ENCODE measurements around the gene PKN2. TPM values are rescaled to one million over a fixed set of nuclear protein-coding genes. Genes with fewer than 3 reads are reported as not detected.

The PKN2 gene
- total RNA-seq, 2 donors from 2014 or later = 64.6 to 71.1 TPM

DNA sequence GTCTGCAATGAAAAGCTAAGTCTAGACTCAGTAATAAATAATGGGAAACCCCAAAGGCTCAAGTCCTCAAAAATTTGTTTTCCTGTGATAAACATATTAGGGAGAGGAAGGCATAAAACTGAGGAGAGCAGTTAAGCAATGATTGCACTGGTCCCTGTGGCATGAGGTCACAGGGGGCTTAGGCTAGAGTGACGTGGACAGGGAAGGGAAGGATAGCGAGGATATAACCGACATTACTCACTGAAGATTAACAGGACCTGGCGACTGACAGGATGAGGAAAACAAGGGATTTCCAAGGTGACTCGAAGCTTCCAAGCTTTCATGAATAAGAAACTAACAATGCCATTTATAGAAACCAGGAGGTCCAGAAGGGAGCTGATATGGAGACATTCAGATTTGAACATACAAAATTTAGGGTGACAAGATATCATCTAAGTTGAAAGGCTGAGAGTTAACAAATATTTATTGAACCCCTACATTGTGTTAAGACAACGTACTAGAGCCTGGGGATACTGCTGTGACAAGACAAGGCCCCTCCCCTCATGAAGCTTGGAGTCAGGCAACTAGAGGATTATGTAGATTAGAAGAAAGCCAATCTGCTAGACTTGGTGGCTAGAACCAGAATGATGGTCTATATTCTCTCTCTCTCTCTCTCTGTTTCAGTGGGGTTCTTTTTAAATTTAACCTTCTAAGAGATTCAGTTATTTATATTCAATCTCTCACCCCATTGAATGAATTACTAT, 33.2 kb upstream of the PKN2 start:
- Histone ChIP-seq H3K36me3 (ENCODE audit: control insufficient read depth, insufficient read depth, low read length) (no peaks in the 10 kb centered on the region), H3K9me3 (ENCODE audit: control insufficient read depth, low read length) (no peaks in the 10 kb centered on the region), H3K27me3 (ENCODE audit: control insufficient read depth, insufficient read depth, low read length, poor library complexity, severe bottlenecking) (no peaks in the 10 kb centered on the region), H3K4me1 (ENCODE audit: control insufficient read depth, insufficient read depth, low read length) (peaks cover 3% of the 10 kb centered on the region), H3K27ac (ENCODE audit: low read depth, low read length) (no peak overlapping the region), H3K4me3 (ENCODE audit: low read length) (no peak overlapping the region), H3K9ac (ENCODE audit: extremely low read depth, low read length, poor library complexity, severe bottlenecking) (no peak overlapping the region)
- TF ChIP-seq CTCF (conservative IDR thresholded peaks at IDR 0.05) = no peak
- Mint-ChIP-seq H3K4me1 (peaks cover 49% of the 10 kb centered on the region), H3K9me3 (no peaks in the 10 kb centered on the region), H3K4me3 (no peak overlapping the region), H3K27ac (no peak overlapping the region), H3K27me3 (ENCODE audit: insufficient read depth) (no peaks in the 10 kb centered on the region), H3K36me3 (ENCODE audit: low read depth) (no peaks in the 10 kb centered on the region)
- 87 to 93% methylated on average over 4 to 6 of the region's 6 CpGs for WGBS, 2 experiments (ENCODE audit: insufficient coverage in 1 of 2, insufficient read length in 1 of 2)
- no peak for DNase-seq

DNA sequence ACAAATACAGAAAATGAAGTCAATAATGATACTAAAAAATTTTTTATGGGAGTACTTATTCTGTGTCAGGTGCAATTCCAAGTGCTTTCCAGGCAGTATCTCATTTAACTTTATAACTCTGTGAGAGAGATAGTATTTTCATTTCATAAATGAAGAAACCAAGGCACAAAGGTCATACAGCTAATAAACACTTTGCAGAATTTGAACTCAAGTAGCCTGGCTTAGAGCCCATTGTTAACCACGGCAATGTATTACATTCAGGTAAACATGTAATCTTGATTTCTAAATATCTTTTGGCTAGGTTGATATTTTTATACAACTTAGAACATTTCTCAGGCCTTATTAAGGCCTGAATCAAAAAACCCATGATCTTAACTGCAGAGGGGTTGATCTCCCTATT, 28.9 kb upstream of the PKN2 start:
- WGBS, 2 experiments (ENCODE audit: insufficient coverage in 1 of 2, insufficient read length in 1 of 2) = 65% methylated on average over 1 of the region's 1 CpG; no CpG with 5 or more reads in 1 of the 2 experiments
- H3K4me3 ChIP-seq (ENCODE audit: low read length) = no peak overlapping the region
- H3K4me1 Mint-ChIP-seq = peaks cover 33% of the 10 kb centered on the region
- no peaks in the 10 kb centered on the region for H3K36me3 Mint-ChIP-seq (ENCODE audit: low read depth)
- H3K27me3 Mint-ChIP-seq (ENCODE audit: insufficient read depth) = peaks cover 18% of the 10 kb centered on the region
- no peak overlapping the region for H3K4me3 Mint-ChIP-seq
- no peaks in the 10 kb centered on the region for H3K4me1 ChIP-seq (ENCODE audit: control insufficient read depth, insufficient read depth, low read length)
- H3K9ac ChIP-seq (ENCODE audit: extremely low read depth, low read length, poor library complexity, severe bottlenecking) = no peak overlapping the region
- no peaks in the 10 kb centered on the region for H3K9me3 ChIP-seq (ENCODE audit: control insufficient read depth, low read length)
- TF ChIP-seq CTCF (conservative IDR thresholded peaks at IDR 0.05) = no peak
- H3K36me3 ChIP-seq (ENCODE audit: control insufficient read depth, insufficient read depth, low read length) = no peaks in the 10 kb centered on the region
- no peak for DNase-seq
- no peak overlapping the region for H3K27ac Mint-ChIP-seq
- H3K27ac ChIP-seq (ENCODE audit: low read depth, low read length) = no peak overlapping the region
- H3K9me3 Mint-ChIP-seq = no peaks in the 10 kb centered on the region
- peaks cover 10% of the 10 kb centered on the region for H3K27me3 ChIP-seq (ENCODE audit: control insufficient read depth, insufficient read depth, low read length, poor library complexity, severe bottlenecking)

DNA sequence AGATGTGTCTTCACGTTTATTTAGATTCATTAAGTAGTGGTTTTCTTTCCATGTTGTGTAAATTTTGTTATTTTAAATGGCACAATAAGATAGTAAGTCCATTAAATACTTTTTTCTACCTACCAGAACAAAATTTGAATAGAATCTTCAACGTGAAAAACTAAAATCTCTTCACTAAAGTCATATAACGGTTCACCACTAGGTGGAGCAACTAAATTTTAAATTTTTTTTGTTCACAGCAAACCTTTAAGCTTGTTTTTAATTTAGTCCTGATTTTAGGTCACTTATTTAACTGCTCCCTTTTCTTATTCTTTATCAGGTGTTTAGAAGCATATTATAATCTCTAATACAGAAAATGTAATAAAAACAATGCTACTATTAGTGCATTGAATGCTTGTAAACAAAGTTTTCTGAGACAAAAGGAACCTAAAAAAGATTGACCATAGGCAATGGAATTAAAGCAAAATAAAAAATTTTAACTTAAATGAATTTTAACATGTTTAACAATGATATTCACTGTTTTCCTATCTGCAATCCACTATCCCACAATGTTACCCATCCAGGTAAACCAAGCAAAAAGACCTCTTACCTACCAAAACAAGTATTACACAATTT, 28.3 kb upstream of the PKN2 start:
- Mint-ChIP-seq H3K27ac (no peak overlapping the region), H3K4me3 (no peak overlapping the region), H3K36me3 (ENCODE audit: low read depth) (no peaks in the 10 kb centered on the region), H3K4me1 (peaks cover 29% of the 10 kb centered on the region), H3K9me3 (no peaks in the 10 kb centered on the region), H3K27me3 (ENCODE audit: insufficient read depth) (peaks cover 18% of the 10 kb centered on the region)
- 11 to 12% methylated on average over 2 to 3 of the region's 3 CpGs for WGBS, 2 experiments (ENCODE audit: insufficient coverage in 1 of 2, insufficient read length in 1 of 2)
- peak; percentile 89 for TF ChIP-seq CTCF (conservative IDR thresholded peaks at IDR 0.05)
- no peaks in the 10 kb centered on the region for H3K4me1 ChIP-seq (ENCODE audit: control insufficient read depth, insufficient read depth, low read length)
- no peak for DNase-seq
- peaks cover 10% of the 10 kb centered on the region for H3K27me3 ChIP-seq (ENCODE audit: control insufficient read depth, insufficient read depth, low read length, poor library complexity, severe bottlenecking)
- no peak overlapping the region for H3K9ac ChIP-seq (ENCODE audit: extremely low read depth, low read length, poor library complexity, severe bottlenecking)
- H3K9me3 ChIP-seq (ENCODE audit: control insufficient read depth, low read length) = no peaks in the 10 kb centered on the region
- no peaks in the 10 kb centered on the region for H3K36me3 ChIP-seq (ENCODE audit: control insufficient read depth, insufficient read depth, low read length)
- no peak overlapping the region for H3K27ac ChIP-seq (ENCODE audit: low read depth, low read length)
- H3K4me3 ChIP-seq (ENCODE audit: low read length) = no peak overlapping the region
